ENCODE data around the gene UCK1. TPM values are rescaled to one million over a fixed set of nuclear protein-coding genes. Genes with fewer than 3 reads are reported as not detected.
A peak's percentile ranks its signal among the peaks of the same experiment; 100 is the strongest.

Gene UCK1
- total RNA-seq: 22.4 and 32.5 TPM in 2 replicates

- TF ChIP-seq, protein P1, sequence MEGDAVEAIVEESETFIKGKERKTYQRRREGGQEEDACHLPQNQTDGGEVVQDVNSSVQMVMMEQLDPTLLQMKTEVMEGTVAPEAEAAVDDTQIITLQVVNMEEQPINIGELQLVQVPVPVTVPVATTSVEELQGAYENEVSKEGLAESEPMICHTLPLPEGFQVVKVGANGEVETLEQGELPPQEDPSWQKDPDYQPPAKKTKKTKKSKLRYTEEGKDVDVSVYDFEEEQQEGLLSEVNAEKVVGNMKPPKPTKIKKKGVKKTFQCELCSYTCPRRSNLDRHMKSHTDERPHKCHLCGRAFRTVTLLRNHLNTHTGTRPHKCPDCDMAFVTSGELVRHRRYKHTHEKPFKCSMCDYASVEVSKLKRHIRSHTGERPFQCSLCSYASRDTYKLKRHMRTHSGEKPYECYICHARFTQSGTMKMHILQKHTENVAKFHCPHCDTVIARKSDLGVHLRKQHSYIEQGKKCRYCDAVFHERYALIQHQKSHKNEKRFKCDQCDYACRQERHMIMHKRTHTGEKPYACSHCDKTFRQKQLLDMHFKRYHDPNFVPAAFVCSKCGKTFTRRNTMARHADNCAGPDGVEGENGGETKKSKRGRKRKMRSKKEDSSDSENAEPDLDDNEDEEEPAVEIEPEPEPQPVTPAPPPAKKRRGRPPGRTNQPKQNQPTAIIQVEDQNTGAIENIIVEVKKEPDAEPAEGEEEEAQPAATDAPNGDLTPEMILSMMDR (conservative IDR thresholded peaks at IDR 0.05; ENCODE audit: low read depth, low read length): no peak
- H3K4me3 ChIP-seq (ENCODE audit: low read depth, low read length): peak within 1 kb of the TSS; percentile 82
- no peak for DNase-seq (ENCODE audit: low read depth)
Measured at GRCh38 chr9:131530920-131531832, at the start of gene UCK1. TSS of gene UCK1 (minus strand) at chr9:131531263. CDS start at chr9:131531174, 89 bp downstream.

DNA sequence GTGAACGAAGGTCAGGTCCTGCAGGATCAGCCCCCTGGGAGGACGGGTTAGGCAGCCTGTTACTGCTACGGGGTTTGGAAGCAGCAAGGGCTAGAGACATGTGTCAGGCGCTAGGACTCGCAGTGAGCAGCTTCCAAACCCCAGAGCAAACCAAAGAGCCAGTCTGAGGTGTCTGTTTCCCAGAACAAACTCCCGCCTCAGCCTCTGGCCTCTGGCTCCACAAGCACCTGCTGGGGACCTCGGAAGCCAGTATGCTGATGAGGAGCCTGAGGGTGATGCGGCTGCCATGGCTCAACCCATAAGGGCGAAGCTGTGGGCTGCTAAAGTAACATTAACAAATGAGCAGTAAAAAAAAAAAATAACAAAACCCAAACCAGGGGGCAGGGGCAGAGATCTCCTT is 49.3 kb upstream of the UCK1 start:
- no peak for DNase-seq (ENCODE audit: low read depth)
- TF ChIP-seq, protein P1 (conservative IDR thresholded peaks at IDR 0.05; ENCODE audit: low read depth, low read length): no peak
- H3K4me3 ChIP-seq (ENCODE audit: low read depth, low read length): no peak overlapping the region

GRCh38 chr9:131579789-131580211 is 48.7 kb upstream of the UCK1 start:
- DNase-seq (ENCODE audit: low read depth): no peak
- TF ChIP-seq, protein P1 (conservative IDR thresholded peaks at IDR 0.05; ENCODE audit: low read depth, low read length): no peak
- H3K4me3 ChIP-seq (ENCODE audit: low read depth, low read length): no peak overlapping the region

- DNase-seq (ENCODE audit: low read depth): no peak
- TF ChIP-seq, protein P1 (conservative IDR thresholded peaks at IDR 0.05; ENCODE audit: low read depth, low read length): no peak
- H3K4me3 ChIP-seq (ENCODE audit: low read depth, low read length): no peak overlapping the region
Measured at GRCh38 chr9:131578731-131579504, 47.9 kb upstream of the UCK1 start.

- H3K4me3 ChIP-seq (ENCODE audit: low read depth, low read length): no peak overlapping the region
- TF ChIP-seq, protein P1 (conservative IDR thresholded peaks at IDR 0.05; ENCODE audit: low read depth, low read length): no peak
- DNase-seq (ENCODE audit: low read depth): no peak
Measured at GRCh38 chr9:131578021-131578420, 47.0 kb upstream of the UCK1 start.

DNA sequence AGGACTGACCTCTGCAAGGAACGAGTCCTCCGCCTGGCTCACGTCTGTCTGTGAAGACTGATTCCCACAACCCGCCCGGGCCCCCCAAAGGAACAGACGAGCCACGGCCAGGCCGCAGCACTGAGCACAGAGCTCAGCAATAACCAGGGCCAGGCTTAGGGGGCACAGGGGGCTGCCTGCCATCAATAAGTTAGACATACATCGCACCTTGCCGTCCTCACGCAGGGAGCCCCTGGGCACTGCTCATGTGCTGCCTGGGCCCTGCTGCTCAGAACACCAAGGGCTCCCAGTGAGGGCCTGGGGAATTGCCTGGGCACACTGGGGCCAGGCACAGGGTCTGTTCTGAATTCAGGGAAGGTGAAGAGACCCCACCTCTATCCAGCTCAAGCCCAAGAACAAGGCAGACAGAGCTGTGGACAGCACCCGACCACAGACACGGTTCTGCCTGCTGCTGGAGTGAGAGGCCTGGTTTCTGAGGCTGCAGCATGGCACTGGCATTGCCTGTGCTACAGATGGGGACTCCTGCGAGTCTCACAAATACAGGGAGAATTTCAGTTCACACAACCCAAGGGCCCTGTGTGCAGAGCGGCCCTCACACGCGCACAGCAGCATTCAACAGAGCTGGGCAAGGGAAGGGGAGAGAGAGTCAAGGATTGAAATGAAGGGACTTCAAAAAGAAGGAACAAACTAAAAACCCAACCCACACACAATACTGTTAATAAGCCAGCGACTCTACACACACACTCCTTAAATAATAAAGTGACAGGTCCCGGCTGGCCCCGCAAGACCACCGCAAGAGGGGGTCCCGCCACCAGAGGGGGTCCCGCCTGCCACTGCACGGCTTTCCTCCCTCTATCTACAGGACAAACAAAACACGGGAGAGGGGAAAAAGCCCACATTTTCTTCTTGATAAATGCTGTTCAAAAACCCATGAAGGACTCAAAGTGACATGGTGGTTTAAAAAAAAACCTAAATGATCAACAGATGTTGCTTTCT is 46.2 kb upstream of the UCK1 start:
- no peak for DNase-seq (ENCODE audit: low read depth)
- no peak overlapping the region for H3K4me3 ChIP-seq (ENCODE audit: low read depth, low read length)
- TF ChIP-seq, protein P1 (conservative IDR thresholded peaks at IDR 0.05; ENCODE audit: low read depth, low read length): no peak
